ENCODE data around the gene BTBD17. TPM values are rescaled to one million over a fixed set of nuclear protein-coding genes. Genes with fewer than 3 reads are reported as not detected.

Gene BTBD17, protein sequence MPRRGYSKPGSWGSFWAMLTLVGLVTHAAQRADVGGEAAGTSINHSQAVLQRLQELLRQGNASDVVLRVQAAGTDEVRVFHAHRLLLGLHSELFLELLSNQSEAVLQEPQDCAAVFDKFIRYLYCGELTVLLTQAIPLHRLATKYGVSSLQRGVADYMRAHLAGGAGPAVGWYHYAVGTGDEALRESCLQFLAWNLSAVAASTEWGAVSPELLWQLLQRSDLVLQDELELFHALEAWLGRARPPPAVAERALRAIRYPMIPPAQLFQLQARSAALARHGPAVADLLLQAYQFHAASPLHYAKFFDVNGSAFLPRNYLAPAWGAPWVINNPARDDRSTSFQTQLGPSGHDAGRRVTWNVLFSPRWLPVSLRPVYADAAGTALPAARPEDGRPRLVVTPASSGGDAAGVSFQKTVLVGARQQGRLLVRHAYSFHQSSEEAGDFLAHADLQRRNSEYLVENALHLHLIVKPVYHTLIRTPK
- not detected in 2 replicates for total RNA-seq

DNA sequence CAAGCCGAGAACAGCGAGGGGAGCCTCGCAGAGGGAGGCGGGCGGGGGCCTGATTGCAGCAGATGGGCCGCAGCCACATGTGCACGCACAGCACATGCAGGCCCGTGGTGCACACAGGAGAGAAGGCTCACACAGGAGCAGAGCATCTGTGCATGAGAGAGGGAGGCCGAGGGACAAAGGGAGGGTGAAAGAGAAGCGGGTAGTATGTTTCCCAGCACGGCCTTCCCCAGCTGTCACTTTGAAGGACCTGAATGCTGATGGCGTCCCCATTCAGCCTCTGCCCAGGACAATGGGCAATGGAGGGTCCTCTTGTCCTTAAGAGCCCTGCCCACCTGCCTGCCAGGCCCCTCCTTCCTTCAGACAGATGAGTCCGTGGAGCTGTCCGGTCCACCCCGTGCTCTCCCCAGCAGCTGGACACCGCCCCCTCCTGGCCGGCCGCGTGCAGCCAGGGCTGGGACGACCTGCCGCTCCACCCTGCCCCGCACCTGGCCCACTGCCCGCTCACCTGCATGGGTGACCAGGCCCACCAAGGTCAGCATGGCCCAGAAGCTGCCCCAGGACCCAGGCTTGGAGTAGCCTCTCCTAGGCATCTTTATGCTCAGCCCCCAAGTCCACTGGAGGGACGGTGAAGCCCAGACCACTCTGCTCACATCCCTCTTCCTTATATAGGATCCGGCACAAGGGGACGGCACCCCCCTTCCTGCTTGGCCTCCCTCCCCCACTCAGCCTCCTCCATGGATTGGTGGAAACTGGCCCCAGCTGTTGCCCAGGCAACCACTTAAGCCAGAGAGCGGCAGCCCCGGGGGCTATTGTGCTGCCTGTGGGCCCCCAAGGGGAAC is at the start of gene BTBD17:
Gene BTBD17, minus strand, starts transcription at position 639 of the 839 bp plus-strand sequence. Its CDS starts 49 bp downstream, at position 590.

DNA sequence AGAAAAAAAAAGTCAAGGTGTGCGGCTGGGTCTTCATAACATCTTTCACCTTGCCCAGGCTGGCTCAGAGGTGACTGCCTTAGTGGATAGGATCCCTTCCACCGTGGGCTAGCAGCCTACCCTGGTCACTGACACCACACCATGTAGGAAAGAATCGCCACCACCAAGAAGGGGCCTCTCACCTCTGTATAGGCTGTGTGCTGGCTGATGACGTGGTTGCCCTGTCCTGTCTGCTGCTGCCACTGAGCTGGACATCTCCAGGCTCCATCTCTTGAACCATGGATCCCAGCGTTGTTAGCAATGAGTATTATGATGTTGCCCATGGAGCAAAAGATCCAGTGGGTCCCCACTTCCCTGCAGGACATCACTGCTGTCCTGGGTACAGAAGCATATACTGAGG is 5.5 kb upstream of the BTBD17 start, which contains the start of gene GPR142:
Gene GPR142, plus strand, starts transcription at position 301 of the 400 bp plus-strand sequence. CDS start 2,035 bp downstream, outside the sequence.

DNA sequence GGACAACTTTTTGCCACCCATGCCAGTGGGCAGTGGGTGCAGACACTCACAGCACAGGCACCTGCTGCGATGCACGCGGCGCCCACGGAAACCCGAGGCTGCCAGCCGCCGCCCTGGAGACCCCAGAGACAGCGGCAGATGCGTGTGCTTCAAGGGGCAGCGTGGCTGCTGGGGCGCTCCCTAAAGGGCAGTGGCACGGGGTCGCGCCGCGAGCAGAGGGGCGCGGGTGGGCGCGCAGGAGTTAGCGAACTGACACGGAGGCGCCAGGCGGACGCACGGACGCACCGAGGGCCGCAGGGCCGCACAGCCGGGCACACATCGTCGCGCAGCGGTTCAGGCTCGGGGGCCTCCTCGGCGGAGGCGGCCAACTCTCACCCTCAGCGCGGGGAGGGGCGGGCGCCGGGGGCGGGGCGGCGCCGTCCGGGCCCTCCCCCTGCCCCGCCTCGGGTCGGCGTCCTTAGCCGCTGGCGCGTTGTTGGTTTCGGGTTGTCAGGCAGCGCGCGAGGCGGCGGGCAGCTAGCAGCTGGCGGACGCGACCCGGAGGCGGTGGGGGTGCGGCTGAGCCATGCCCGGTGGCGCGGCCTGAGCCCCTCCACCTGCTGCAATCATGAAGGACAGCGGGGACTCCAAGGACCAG is 35.8 kb downstream of the BTBD17 start, which contains the start of gene KIF19:
Gene KIF19, plus strand, starts transcription at position 484 of the 637 bp plus-strand sequence. Its CDS starts 124 bp downstream, at position 608.

Other genes starting within 250 kb of the BTBD17 start
- 438 and 987 TPM in 2 replicates for gene RPL38, start 158.2 kb downstream of the BTBD17 start, total RNA-seq
- gene TTYH2, start 148.3 kb downstream of the BTBD17 start, total RNA-seq = 1.6 and 2.1 TPM in 2 replicates
- gene DNAI2, start 87.6 kb downstream of the BTBD17 start, total RNA-seq = not detected in 2 replicates
- 1.3 and 9.6 TPM in 2 replicates for gene KIF19, start 35.6 kb downstream of the BTBD17 start, total RNA-seq
- not detected in 2 replicates for gene GPR142, start 5.6 kb upstream of the BTBD17 start, total RNA-seq
- 0.33 and 0.67 TPM in 2 replicates for gene GPRC5C, start 70.2 kb upstream of the BTBD17 start, total RNA-seq
- not detected in 2 replicates for gene CD300A, start 104.8 kb upstream of the BTBD17 start, total RNA-seq
- not detected in 2 replicates for gene CD300LB, start 169.6 kb upstream of the BTBD17 start, total RNA-seq
- not detected in 2 replicates for gene CD300C, start 184.2 kb upstream of the BTBD17 start, total RNA-seq
- gene CD300H, start 205.6 kb upstream of the BTBD17 start, total RNA-seq = not detected in 2 replicates
- not detected in 2 replicates for gene CD300LD, start 230.4 kb upstream of the BTBD17 start, total RNA-seq

Data from vein endothelial cell (primary cell).